GM21786 (cell line): Measurements from ENCODE around the gene SRGAP2B.
"Not testable (repeated sequence)": the region's sequence is repeated elsewhere in the genome, so short reads cannot be mapped to it uniquely, and the experiment has no call there.

Source experiments
- ATAC-seq: cut with Tn5 transposase; IDR thresholded peaks from one replicate; pipeline ENCODE4 v1.9.1; 2021; ENCODE audit not compliant: unreplicated experiment

The SRGAP2B gene

GRCh38 chr1:145047553-145047952 lies 47.6 kb downstream of the SRGAP2B start:
- ATAC-seq, result not testable (repeated sequence)

GRCh38 chr1:145045571-145046273 lies 49.4 kb downstream of the SRGAP2B start:
- not testable (repeated sequence) for ATAC-seq

GRCh38 chr1:145041519-145041918 lies 53.6 kb downstream of the SRGAP2B start:
- ATAC-seq, result peak; percentile 81

GRCh38 chr1:145036019-145036418 lies 59.1 kb downstream of the SRGAP2B start:
- not testable (repeated sequence) for ATAC-seq

GRCh38 chr1:145033523-145033922 lies 61.6 kb downstream of the SRGAP2B start:
- ATAC-seq, result not testable (repeated sequence)

- not testable (repeated sequence) for ATAC-seq
These were observed 67.9 kb downstream of the SRGAP2B start for GRCh38 chr1:145027251-145027650.

- not testable (repeated sequence) for ATAC-seq
These were observed 69.8 kb downstream of the SRGAP2B start for GRCh38 chr1:145025286-145025685.

GRCh38 chr1:145022259-145022658 lies 72.9 kb downstream of the SRGAP2B start:
- ATAC-seq, result not testable (repeated sequence)

- not testable (repeated sequence) for ATAC-seq
These were observed 73.4 kb downstream of the SRGAP2B start for GRCh38 chr1:145021749-145022148.

GRCh38 chr1:145019709-145020108 lies 75.4 kb downstream of the SRGAP2B start:
- ATAC-seq, result not testable (repeated sequence)

GRCh38 chr1:145017725-145018124 lies 77.4 kb downstream of the SRGAP2B start:
- not testable (repeated sequence) for ATAC-seq

- ATAC-seq, result not testable (repeated sequence)
These were observed 78.7 kb downstream of the SRGAP2B start for GRCh38 chr1:145016492-145016862.

GRCh38 chr1:145015744-145016491 lies 79.2 kb downstream of the SRGAP2B start:
- ATAC-seq, result peak; percentile 63

GRCh38 chr1:145013353-145013752 lies 81.8 kb downstream of the SRGAP2B start:
- ATAC-seq, result not testable (repeated sequence)

GRCh38 chr1:145011811-145012210 lies 83.3 kb downstream of the SRGAP2B start:
- ATAC-seq, result not testable (repeated sequence)

GRCh38 chr1:145010580-145010979 lies 84.5 kb downstream of the SRGAP2B start:
- not testable (repeated sequence) for ATAC-seq

GRCh38 chr1:145009928-145010327 lies 85.2 kb downstream of the SRGAP2B start:
- ATAC-seq, result not testable (repeated sequence)

- peak; percentile 66 for ATAC-seq
These were observed 86.7 kb downstream of the SRGAP2B start for GRCh38 chr1:145008388-145008787.

GRCh38 chr1:145005142-145005541 lies 90.0 kb downstream of the SRGAP2B start:
- not testable (repeated sequence) for ATAC-seq

- not testable (repeated sequence) for ATAC-seq
These were observed 93.7 kb downstream of the SRGAP2B start for GRCh38 chr1:145001381-145001780.

GRCh38 chr1:145000743-145001326 lies 94.3 kb downstream of the SRGAP2B start:
- ATAC-seq, result not testable (repeated sequence)
